HepG2 (cell line): ENCODE measurements around the gene HYAL1. TPM values are rescaled to one million over a fixed set of nuclear protein-coding genes. Genes with fewer than 3 reads are reported as not detected.
A peak's percentile ranks its signal among the peaks of the same experiment; 100 is the strongest.

Source experiments
- AGO2 ChIP-seq: fragments of 200-400 bp; formaldehyde crosslinking; optimal IDR thresholded peaks from 2 replicates; pipeline ENCODE3; 2017; ENCODE audit warnings: mild to moderate bottlenecking, low read depth, low read length, moderate library complexity
- GABPA ChIP-seq, 2 experiments: IDR thresholded peaks; 2 replicates each; pipeline ENCODE4 v1.6.1; 2011 to 2016; ENCODE audit warnings: low read depth in 2 of 2, low read length in 1 of 2, missing biosample characterization in 1 of 2, missing genetic modification characterization in 1 of 2
- HNF4G ChIP-seq, 2 experiments: sonication (generic) in 1 of 2; formaldehyde crosslinking in 1 of 2; IDR thresholded peaks; 2 replicates each; pipeline versions ENCODE4 v1.4.0 to v1.6.1; 2011 to 2020; ENCODE audit warnings: borderline replicate concordance in 2 of 2, low read depth in 2 of 2, mild to moderate bottlenecking in 2 of 2, low read length in 1 of 2, missing genetic modification reagents in 1 of 2, moderate library complexity in 1 of 2
- HNRNPK ChIP-seq: fragments of 200-400 bp; formaldehyde crosslinking; IDR thresholded peaks from 2 replicates; pipeline ENCODE4 v1.6.1; 2018; ENCODE audit warnings: low read length, low read depth, moderate library complexity, mild to moderate bottlenecking; ENCODE audit not compliant: poor library complexity, severe bottlenecking
- KDM6A ChIP-seq: IDR thresholded peaks from 2 replicates; pipeline ENCODE4 v1.6.1; 2016; ENCODE audit warnings: low read depth
- MYC ChIP-seq: sonication (generic); formaldehyde crosslinking; IDR thresholded peaks from 2 replicates; pipeline ENCODE4 v1.9.0; 2021; ENCODE audit warnings: missing genetic modification reagents, borderline replicate concordance
- RARA ChIP-seq: IDR thresholded peaks from 2 replicates; pipeline ENCODE4 v1.6.1; 2016; ENCODE audit warnings: missing genetic modification reagents, missing compliant biosample characterization
- SP5 ChIP-seq: IDR thresholded peaks from 2 replicates; pipeline ENCODE4 v1.6.1; 2016; ENCODE audit warnings: low read depth, borderline replicate concordance
- THYN1 ChIP-seq: sonication (generic); formaldehyde crosslinking; IDR thresholded peaks from 2 replicates; pipeline ENCODE4 v1.8.1; 2023; ENCODE audit warnings: low read depth, mild to moderate bottlenecking, moderate library complexity, missing genetic modification reagents, borderline replicate concordance
- XBP1 ChIP-seq: sonication (generic); formaldehyde crosslinking; IDR thresholded peaks from 2 replicates; pipeline ENCODE4 v1.5.0; 2020; ENCODE audit warnings: missing genetic modification reagents
- ZMAT3 ChIP-seq: sonication (generic); formaldehyde crosslinking; conservative IDR thresholded peaks from 2 replicates; pipeline ENCODE4 v1.7.0; 2021; ENCODE audit warnings: missing genetic modification reagents
- ZNF234 ChIP-seq: sonication (generic); formaldehyde crosslinking; conservative IDR thresholded peaks from 2 replicates; pipeline ENCODE4 v1.5.1; 2020; ENCODE audit warnings: mild to moderate bottlenecking, missing genetic modification reagents
- polyA plus RNA-seq, 8 experiments: library from polyadenylated mRNA; depleted of rRNA in 3 of 8; stranded (reverse) in 7 of 8; unstranded in 1 of 8; fragments of >200 nt; fragmentation: Illumina TruSeq in 4 of 8; extraction: Trizol in 4 of 8; gene quantifications; 2 replicates each; pipeline versions ENCODE4 v1.2.1 to v1.2.3, GENCODE V29; 2011 to 2016; ENCODE audit warnings: low read depth in 4 of 8, missing spikeins in 1 of 8, mixed read lengths in 1 of 8; ENCODE audit not compliant: insufficient read depth in 1 of 8
- total RNA-seq, 5 experiments: library from RNA; depleted of rRNA; stranded (reverse); fragments of >200 nt; fragmentation: Illumina TruSeq; extraction: Trizol; gene quantifications; 2 replicates each; pipeline ENCODE4 v1.2.3, GENCODE V29; 2016; ENCODE audit warnings: low read depth in 1 of 5
- TF ChIP-seq, protein P1 (sequence below): sonication (generic); formaldehyde crosslinking; IDR thresholded peaks from 2 replicates; pipeline ENCODE4 v1.4.0; 2020; ENCODE audit warnings: missing genetic modification reagents
- TF ChIP-seq, protein P2 (sequence below): sonication (generic); formaldehyde crosslinking; IDR thresholded peaks from 2 replicates; pipeline ENCODE4 v1.5.1; 2020; ENCODE audit warnings: missing genetic modification reagents, mild to moderate bottlenecking, borderline replicate concordance
- TF ChIP-seq, protein P3 (sequence below): sonication (generic); formaldehyde crosslinking; conservative IDR thresholded peaks from 2 replicates; pipeline ENCODE4 v1.8.1; 2023; ENCODE audit warnings: missing genetic modification reagents
- TF ChIP-seq, protein P4 (sequence below): sonication (generic); formaldehyde crosslinking; IDR thresholded peaks from 2 replicates; pipeline ENCODE4 v1.5.0; 2020; ENCODE audit warnings: mild to moderate bottlenecking, missing genetic modification reagents
- TF ChIP-seq, protein P5 (sequence below): sonication (generic); formaldehyde crosslinking; IDR thresholded peaks from 2 replicates; pipeline ENCODE4; 2020; ENCODE audit warnings: missing genetic modification reagents, mild to moderate bottlenecking, borderline replicate concordance

HYAL1 gene
- total and polyA plus RNA-seq, 2 of the 13 experiments (the other 11 are each of a cell fraction or from before 2014, with no cell fraction given) = 76.5 to 193 TPM

GRCh38 chr3:50260942-50261441, 42.4 kb downstream of the HYAL1 start (continued):
- TF ChIP-seq XBP1 (CRISPR knock-in tag) (no peak), MYC (CRISPR knock-in tag) (peak; percentile 10; the same call in 1 of the 2 replicates), ZMAT3 (no peak), SP5 (CRISPR knock-in tag) (no peak), THYN1 (CRISPR knock-in tag) (no peak), RARA (no peak), ZNF234 (CRISPR knock-in tag) (no peak), HNF4G (IDR thresholded peaks at IDR 0.05; ENCODE audit: borderline replicate concordance, low read depth, low read length) (no peak), HNF4G (CRISPR knock-in tag; IDR thresholded peaks at IDR 0.05; ENCODE audit: borderline replicate concordance, low read depth) (no peak), HNRNPK (no peak), GABPA (IDR thresholded peaks at IDR 0.05; ENCODE audit: low read depth, low read length) (no peak), GABPA (CRISPR knock-in tag; IDR thresholded peaks at IDR 0.05; ENCODE audit: low read depth) (0 out of 2 replicates have a peak, but pooled peaks have one; percentile 7), KDM6A (CRISPR knock-in tag) (0 out of 2 replicates have a peak, but pooled peaks have one; percentile 5), AGO2 (peak; percentile 13)
- TF ChIP-seq, protein P1, sequence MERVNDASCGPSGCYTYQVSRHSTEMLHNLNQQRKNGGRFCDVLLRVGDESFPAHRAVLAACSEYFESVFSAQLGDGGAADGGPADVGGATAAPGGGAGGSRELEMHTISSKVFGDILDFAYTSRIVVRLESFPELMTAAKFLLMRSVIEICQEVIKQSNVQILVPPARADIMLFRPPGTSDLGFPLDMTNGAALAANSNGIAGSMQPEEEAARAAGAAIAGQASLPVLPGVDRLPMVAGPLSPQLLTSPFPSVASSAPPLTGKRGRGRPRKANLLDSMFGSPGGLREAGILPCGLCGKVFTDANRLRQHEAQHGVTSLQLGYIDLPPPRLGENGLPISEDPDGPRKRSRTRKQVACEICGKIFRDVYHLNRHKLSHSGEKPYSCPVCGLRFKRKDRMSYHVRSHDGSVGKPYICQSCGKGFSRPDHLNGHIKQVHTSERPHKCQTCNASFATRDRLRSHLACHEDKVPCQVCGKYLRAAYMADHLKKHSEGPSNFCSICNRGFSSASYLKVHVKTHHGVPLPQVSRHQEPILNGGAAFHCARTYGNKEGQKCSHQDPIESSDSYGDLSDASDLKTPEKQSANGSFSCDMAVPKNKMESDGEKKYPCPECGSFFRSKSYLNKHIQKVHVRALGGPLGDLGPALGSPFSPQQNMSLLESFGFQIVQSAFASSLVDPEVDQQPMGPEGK (CRISPR knock-in tag) = peak; percentile 73
- TF ChIP-seq, protein P2, sequence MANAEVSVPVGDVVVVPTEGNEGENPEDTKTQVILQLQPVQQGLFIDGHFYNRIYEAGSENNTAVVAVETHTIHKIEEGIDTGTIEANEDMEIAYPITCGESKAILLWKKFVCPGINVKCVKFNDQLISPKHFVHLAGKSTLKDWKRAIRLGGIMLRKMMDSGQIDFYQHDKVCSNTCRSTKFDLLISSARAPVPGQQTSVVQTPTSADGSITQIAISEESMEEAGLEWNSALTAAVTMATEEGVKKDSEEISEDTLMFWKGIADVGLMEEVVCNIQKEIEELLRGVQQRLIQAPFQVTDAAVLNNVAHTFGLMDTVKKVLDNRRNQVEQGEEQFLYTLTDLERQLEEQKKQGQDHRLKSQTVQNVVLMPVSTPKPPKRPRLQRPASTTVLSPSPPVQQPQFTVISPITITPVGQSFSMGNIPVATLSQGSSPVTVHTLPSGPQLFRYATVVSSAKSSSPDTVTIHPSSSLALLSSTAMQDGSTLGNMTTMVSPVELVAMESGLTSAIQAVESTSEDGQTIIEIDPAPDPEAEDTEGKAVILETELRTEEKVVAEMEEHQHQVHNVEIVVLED (CRISPR knock-in tag) = no peak
- TF ChIP-seq, protein P3, sequence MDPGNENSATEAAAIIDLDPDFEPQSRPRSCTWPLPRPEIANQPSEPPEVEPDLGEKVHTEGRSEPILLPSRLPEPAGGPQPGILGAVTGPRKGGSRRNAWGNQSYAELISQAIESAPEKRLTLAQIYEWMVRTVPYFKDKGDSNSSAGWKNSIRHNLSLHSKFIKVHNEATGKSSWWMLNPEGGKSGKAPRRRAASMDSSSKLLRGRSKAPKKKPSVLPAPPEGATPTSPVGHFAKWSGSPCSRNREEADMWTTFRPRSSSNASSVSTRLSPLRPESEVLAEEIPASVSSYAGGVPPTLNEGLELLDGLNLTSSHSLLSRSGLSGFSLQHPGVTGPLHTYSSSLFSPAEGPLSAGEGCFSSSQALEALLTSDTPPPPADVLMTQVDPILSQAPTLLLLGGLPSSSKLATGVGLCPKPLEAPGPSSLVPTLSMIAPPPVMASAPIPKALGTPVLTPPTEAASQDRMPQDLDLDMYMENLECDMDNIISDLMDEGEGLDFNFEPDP (CRISPR knock-in tag) = 0 out of 2 replicates have a peak, but pooled peaks have one; percentile 81
- TF ChIP-seq, protein P4, sequence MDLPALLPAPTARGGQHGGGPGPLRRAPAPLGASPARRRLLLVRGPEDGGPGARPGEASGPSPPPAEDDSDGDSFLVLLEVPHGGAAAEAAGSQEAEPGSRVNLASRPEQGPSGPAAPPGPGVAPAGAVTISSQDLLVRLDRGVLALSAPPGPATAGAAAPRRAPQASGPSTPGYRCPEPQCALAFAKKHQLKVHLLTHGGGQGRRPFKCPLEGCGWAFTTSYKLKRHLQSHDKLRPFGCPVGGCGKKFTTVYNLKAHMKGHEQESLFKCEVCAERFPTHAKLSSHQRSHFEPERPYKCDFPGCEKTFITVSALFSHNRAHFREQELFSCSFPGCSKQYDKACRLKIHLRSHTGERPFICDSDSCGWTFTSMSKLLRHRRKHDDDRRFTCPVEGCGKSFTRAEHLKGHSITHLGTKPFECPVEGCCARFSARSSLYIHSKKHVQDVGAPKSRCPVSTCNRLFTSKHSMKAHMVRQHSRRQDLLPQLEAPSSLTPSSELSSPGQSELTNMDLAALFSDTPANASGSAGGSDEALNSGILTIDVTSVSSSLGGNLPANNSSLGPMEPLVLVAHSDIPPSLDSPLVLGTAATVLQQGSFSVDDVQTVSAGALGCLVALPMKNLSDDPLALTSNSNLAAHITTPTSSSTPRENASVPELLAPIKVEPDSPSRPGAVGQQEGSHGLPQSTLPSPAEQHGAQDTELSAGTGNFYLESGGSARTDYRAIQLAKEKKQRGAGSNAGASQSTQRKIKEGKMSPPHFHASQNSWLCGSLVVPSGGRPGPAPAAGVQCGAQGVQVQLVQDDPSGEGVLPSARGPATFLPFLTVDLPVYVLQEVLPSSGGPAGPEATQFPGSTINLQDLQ = no peak
- TF ChIP-seq, protein P5, sequence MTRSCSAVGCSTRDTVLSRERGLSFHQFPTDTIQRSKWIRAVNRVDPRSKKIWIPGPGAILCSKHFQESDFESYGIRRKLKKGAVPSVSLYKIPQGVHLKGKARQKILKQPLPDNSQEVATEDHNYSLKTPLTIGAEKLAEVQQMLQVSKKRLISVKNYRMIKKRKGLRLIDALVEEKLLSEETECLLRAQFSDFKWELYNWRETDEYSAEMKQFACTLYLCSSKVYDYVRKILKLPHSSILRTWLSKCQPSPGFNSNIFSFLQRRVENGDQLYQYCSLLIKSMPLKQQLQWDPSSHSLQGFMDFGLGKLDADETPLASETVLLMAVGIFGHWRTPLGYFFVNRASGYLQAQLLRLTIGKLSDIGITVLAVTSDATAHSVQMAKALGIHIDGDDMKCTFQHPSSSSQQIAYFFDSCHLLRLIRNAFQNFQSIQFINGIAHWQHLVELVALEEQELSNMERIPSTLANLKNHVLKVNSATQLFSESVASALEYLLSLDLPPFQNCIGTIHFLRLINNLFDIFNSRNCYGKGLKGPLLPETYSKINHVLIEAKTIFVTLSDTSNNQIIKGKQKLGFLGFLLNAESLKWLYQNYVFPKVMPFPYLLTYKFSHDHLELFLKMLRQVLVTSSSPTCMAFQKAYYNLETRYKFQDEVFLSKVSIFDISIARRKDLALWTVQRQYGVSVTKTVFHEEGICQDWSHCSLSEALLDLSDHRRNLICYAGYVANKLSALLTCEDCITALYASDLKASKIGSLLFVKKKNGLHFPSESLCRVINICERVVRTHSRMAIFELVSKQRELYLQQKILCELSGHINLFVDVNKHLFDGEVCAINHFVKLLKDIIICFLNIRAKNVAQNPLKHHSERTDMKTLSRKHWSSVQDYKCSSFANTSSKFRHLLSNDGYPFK (CRISPR knock-in tag) = peak; percentile 19; the same call in 1 of the 2 replicates
